ENCODE measurements around the gene EPB41. TPM values are rescaled to one million over a fixed set of nuclear protein-coding genes. Genes with fewer than 3 reads are reported as not detected.
"Not testable (repeated sequence)": the region's sequence is repeated elsewhere in the genome, so short reads cannot be mapped to it uniquely, and the experiment has no call there.

The EPB41 gene
- 37.7 TPM for total RNA-seq
- long read RNA-seq, partial matches to known transcripts: 5 of 20 reads
- long read RNA-seq, other reads (novel, unspliced or antisense): 15 of 20 reads

DNA sequence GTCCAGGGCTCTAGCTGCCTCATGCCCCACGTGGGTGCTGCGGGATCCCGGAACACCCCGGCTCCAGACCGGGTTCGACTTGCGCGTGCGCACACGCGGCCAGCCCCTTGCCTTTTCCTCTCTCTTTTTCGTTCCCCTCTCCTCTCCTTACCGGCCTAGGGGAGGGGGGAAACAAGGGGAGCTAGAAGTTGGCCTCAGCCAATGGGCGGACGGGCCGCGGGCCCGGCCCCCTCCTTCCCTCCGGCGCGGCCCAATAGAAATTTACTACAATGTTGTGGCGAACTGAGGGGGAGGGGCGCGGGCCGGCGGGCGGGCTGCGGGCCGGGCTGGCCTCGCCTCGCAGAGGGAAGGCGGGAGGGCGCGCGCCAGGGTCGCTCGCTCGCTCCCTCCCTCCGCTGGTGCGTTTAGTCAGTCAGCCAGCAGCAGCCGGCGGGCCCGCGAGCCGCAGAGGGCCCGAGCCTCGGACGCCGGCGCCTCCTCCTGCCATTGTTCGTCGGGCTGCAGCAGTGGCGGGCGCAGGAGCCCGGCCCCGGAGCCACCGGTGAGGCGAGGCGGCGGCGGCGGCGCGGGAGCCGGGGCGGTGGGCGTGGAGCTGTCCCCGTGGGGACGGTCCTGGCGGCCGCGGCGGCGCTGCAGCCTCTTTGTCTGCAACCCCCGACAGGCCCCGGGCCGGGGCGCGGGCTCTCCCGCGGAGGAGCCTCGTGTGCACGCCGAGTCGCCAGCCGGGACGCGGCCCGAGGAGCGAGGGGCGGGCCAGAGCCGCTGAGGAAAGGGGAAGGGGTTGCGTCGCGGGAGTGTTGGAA lies at the start of gene EPB41:
Gene EPB41 (plus strand): TSS at position 342 of the 803 bp plus-strand sequence. CDS start 72,869 bp downstream, outside the sequence.
- DNase-seq (ENCODE audit: low spot score): peak; percentile 94

DNA sequence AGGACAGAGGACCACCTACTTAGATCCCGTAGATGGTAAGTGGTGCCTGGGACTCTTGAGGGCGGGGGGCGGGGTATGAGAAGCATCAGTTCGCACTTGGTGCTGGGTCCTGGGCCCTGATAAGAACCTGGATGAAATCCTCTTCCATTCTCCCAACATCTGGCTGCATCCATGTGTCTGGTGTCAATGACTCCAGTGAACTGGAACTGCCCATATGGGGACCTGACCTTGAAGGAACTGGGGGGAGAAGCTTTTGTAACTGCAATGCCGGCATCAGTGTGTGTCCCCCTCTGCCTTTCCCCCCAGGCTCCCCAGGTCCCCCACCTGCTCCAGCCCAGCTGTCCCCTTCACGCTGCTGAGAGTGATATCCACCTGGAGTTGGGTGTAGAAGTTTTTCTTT lies 49.7 kb upstream of the EPB41 start:
- no peak for DNase-seq (ENCODE audit: low spot score)

DNA sequence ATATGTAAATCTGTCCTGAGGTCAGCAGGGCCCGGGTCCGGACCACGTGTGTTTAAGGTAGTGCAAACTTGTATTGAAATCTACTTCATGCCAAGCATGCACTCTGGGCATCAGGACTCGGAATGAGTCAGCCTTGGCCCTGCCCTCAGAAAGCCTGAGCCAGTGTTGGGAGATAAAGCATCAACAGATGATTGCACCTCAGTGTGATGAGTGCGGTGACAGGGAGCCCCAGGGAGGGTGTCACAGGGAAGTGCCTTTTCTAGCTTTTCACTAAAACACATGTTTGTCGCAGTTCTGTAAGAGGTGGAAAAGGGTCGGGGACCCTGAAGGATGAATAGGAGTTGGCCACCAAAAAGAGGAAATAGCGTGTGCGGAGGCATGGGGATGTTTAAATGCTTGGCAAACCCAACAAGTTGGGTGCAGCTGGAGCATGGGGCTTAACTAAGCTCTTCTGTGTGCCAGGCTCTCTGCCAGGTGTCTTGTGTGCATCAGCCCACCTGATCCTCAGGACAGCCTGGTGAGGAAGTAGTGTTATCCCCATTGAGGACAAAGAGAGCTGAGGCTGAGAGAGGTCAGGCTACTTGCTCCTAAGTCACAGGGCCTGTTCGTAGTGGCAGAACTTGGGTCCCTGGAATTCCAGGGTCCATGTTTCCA lies 48.2 kb upstream of the EPB41 start:
- DNase-seq (ENCODE audit: low spot score): no peak

DNA sequence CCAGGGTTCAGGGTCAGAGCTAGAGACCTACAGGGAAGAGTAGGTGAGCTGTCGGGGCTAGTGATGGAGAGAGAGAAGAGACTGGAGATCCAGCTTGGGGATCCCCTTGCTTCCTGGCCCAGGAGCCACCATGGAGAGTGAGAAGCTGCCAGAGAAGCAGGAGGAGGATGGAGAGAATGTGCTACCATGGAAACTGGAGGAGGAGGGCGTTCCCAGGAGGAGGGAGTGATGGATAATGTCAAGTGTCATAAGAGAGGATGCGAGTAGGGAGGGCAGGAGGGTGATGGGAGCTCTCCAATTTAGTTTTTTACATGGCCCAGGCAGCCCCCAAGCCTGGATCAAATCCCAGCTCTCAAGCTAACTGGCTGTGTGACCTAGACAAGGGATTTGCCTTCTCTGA lies 46.5 kb upstream of the EPB41 start:
- no peak for DNase-seq (ENCODE audit: low spot score)

DNA sequence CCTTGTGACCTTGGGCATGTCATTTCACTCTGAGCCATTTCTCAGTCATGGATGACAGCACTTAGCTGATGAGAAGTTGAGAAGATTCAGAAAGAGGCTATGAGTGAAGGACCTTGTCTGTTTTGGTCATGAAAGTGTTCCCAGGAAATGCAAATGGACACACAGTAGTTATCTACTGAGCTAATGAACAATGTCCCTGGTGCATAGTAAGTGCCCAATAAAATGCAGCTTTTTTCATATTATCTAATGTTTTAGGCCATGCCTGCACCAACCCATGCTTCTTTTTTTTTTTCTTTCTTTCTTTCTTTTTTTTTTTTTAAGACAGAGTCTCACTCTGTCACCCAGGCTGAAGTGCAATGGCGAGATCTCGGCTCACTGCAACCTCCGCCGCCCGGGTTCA lies 44.4 kb upstream of the EPB41 start:
- no peak for DNase-seq (ENCODE audit: low spot score)

DNA sequence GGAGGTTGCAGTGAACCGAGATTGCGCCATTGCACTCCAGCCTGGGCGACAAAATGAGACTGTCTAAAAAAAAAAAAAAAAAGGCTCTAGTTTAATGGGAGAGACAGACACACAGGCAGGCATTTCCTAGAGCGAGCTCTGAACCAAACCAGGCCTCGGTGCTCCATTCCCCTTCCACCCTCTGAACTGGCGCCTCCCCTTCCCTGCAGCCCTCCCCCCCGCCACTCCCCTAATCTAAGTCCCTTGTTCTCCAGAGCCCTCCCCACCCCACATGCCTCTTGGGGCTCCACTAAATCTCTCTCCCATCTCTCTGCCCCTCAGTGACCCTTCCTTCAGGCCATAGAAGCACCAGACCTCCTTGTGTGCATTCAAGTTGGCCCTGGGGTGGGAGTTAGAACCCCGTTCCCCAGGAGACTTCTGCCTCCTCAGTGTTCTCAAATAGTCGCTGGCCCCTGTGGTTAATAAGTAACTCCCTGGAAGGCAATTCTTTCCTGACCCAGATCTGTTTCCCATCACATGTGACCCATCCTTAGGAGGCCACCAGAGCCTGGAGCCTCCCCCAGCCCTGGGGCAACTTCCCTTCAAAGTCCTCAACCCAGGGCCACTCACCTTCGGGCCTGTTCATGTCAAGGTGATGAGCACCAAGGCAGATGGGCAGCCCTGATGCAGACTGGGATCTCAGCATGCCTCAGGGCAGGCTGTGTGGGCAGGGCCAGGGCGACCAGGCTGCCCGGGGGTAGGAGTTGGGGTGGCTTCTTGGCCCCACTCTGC lies 42.6 kb upstream of the EPB41 start:
- DNase-seq (ENCODE audit: low spot score): no peak

DNA sequence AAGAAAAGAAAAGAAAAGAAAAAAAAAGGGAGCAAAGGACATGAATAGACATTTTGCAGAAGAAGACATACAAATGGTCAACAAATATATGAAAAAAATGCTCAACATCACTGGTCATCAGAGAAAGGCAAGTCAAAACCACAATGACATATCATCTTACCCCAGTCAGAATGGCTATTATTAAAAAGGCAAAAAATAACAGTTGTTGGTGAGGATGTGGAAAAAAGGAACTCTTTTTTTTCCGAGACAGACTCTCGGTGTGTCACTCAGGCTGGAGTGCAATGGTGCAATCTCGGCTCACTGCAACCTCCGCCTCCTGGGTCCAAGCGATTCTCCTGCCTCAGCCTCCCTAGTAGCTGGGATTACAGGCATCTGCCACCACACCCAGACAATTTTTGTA lies 39.2 kb upstream of the EPB41 start:
- not testable (repeated sequence) for DNase-seq (ENCODE audit: low spot score)

DNA sequence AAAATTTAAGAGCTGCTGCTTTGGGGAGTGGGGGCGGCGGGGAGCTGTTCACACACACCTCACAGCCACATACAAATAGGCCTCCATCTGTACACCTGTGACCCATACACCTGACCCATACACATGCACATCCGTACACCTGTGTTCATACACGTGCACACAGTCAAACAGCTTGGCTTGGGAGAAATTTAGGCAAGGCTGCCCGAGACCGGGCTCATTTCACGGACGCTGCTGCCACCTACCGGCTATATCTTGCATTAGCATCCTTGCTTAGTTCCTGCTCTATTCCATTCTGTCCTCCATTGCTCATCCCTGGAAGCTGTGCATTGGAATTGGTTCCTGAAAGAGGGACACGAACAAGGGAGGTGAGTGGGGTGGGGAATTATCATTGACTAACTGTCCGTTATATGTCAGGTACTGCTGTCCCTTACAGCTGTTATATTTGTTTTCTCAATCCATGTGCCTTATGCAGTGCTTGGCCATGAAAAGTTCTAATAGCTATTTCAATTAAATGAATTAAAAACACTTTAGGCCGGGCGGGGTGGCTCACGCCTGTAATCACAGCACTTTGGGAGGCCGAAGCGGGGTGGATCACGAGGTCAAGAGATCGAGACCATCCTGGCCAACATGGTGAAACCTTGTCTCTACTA lies 37.1 kb upstream of the EPB41 start:
- DNase-seq (ENCODE audit: low spot score): no peak

GRCh38 chr1:28878796-28879195 lies 35.6 kb upstream of the EPB41 start:
- no peak for DNase-seq (ENCODE audit: low spot score)

GRCh38 chr1:28882009-28882628 lies 32.2 kb upstream of the EPB41 start:
- no peak for DNase-seq (ENCODE audit: low spot score)

GRCh38 chr1:28883242-28883616 lies 31.1 kb upstream of the EPB41 start:
- DNase-seq (ENCODE audit: low spot score): no peak

DNA sequence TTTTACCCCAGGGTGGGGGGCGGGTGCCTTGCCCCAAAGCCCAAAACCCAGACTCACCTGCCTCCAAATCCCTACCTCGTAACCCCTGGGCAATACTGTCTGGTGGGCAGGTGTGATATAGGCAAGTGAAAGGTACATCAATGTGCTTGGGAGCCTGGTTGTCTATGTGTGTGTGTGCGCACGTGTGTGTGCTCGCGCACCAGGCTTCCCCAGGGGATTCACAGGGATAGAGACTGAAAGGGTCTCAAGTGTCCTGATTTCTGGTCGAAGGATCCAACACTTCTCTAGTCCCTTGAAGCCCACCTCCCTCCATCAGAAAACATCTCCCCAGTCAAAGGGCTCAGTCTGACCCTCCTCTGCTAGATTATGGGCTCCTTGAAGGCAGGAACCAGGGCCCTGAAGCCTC lies 28.9 kb upstream of the EPB41 start:
- no peak for DNase-seq (ENCODE audit: low spot score)

GRCh38 chr1:28885977-28886730 lies 28.2 kb upstream of the EPB41 start:
- DNase-seq (ENCODE audit: low spot score): no peak

- peak; percentile 93 for DNase-seq (ENCODE audit: low spot score)
Measured at GRCh38 chr1:28886731-28887418, 27.5 kb upstream of the EPB41 start.

DNA sequence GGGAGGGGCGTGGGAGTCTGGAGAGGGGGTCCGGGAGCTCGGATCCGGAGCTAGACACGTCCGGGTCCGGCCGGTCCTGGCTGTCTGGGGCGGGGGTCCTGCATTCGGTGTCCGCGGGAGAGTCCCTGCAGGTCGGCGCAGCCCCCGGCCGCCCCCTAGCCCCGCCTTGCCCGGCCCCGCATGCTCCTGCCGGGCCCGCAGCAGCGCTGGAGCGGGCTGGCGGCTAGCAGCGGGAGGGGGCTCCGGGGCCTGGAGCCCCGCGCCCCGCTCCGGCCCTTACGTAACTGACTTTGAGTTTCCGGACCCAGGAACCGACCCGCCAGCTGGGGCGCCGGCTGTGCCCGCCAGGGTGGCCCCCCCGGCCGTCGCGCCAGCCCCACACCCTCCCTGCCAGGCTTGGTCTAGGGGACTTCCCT lies 26.9 kb upstream of the EPB41 start:
- DNase-seq (ENCODE audit: low spot score): no peak

DNA sequence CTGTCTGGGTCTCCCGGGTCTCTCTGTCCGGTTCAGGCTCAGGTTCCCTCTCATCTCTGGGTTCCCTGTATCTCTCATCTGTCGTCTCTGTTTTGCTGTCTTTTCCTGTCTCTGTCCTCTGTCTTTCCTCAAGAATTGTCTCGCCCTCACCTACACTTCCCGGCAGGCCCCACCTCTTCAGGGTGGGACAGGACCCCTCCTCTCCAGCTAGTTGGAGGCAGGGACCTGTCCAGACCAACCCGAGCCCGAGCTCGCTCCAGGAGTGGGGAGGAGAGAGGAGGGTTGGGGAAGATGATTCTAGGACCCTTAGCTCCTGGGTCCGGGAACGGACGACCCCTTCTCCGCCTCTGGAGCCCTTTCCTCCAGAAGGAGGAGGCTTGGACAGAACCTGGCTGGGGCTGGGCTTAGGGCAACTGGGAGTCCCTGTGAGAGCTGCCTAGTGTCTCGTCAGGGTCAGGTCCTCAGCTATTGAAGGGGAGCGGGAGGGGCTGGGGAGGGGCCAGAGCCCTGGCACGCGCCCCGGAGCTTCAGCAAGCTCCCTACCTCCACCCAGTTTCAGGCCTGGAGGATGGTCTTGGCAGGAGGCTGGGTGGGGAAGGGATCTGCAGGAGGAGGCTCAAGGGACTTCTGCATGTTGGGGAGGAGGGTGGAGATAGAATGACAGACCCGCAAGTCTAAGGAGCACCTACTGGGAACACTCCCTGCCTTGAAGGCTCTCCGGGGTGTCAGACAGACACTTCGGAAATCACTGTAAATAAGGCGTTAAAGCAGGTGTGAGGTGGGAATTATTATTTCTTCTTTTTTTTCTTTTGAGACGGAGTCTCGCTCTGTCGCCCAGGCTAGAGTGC lies 26.3 kb upstream of the EPB41 start:
- no peak for DNase-seq (ENCODE audit: low spot score)

- DNase-seq (ENCODE audit: low spot score): no peak
Measured at GRCh38 chr1:28888915-28889314, 25.5 kb upstream of the EPB41 start.

GRCh38 chr1:28889357-28889756 lies 25.0 kb upstream of the EPB41 start:
- DNase-seq (ENCODE audit: low spot score): no peak

GRCh38 chr1:28890435-28890834 lies 23.9 kb upstream of the EPB41 start:
- DNase-seq (ENCODE audit: low spot score): no peak

Data from mesenteric fat pad (tissue), 1 donor.